ENCODE data around the gene SPRY4.
A peak's percentile ranks its signal among the peaks of the same experiment; 100 is the strongest.
"Not testable (repeated sequence)": the region's sequence is repeated elsewhere in the genome, so short reads cannot be mapped to it uniquely, and the experiment has no call there.

The SPRY4 gene
- 0.47 to 0.62 reads per million in 2 donors for total RNA-seq

GRCh38 chr5:142324871-142325724, at the start of gene SPRY4:
Gene SPRY4, minus strand, starts transcription at chr5:142325021. Its CDS starts 9,913 bp downstream, at chr5:142315108.
- DNase-seq, result peak; percentile 32 to 79 (median 72)

DNA sequence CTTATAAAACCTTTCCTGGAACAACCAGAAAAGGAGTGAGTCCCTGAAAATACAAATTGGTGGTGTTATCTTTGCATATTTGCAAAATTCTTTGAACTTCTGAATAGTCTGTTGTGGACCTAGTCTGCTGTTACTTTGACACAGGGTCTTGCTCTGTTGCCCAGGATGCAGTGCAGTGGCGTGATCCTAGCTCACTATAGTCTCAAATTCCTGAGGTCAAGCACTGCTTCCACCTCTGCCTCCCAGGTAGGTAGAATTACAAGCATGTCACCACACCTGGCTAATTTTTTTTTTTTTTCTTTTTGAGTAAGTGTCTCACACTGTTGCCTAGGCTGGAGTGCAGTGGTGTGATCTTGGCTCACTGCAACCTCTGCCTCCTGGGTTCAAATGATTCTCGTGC, 43.7 kb upstream of the SPRY4 start:
- DNase-seq, result no peak

- no peak for DNase-seq
Measured at GRCh38 chr5:142366007-142366406, 41.2 kb upstream of the SPRY4 start.

DNA sequence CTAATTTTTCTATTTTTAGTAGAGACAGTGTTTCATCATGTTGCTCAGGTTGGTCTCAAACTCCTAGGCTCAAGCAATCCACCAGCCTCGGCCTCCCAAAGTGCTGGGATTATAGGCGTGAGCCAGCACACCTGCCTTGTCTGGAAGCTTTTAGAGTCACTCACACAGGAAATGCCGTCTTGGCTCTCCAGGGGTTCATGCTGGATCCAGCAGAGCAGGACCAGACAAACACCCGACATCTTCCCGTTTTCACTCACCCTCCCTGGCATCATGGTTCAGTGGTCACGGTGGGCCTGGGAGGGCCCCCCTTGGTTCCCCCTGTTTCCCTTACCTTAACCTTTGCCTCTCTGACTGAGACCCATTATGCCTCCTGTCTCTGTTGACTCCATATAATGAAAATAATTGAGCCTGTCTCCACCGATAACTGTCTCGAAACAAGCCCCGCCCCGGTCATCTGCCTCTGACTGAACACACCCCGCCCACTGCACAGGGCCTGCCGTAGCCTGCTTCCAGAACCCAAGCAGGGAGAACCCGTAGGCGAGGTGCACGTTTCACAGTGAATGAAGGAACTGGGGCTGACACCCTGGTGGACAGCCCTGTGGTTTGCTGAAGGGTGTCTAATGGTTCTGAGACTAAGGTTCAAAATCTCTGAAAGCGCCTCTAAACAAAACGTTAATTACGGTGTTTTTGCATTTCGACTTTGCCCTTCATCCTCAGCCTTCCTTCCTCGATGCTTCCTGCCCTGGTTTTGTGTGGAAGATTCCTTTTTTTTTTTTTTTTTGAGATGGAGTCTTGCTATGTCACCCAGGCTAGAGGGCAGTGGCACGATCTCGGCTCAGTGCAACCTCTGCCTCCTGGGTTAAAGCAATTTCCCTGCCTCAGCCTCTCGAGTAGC, 39.7 kb upstream of the SPRY4 start:
- DNase-seq, result no peak

DNA sequence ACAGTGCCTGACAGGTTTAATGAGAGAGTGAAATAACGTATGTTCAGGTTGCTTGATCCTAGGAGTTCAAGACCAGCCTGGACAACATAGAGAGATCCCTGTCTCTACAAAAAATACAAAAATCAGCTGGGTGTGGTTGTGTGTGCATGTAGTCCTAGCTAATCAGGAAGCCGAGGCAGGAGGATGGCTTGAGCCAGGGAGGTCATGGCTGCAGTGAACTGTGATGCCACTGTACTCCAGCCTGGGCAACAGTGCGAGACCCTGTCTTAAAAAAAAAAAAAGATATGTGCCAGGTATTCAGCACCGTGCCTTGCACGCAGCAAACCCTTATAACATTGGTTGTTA, 38.8 kb upstream of the SPRY4 start:
- no peak for DNase-seq

DNA sequence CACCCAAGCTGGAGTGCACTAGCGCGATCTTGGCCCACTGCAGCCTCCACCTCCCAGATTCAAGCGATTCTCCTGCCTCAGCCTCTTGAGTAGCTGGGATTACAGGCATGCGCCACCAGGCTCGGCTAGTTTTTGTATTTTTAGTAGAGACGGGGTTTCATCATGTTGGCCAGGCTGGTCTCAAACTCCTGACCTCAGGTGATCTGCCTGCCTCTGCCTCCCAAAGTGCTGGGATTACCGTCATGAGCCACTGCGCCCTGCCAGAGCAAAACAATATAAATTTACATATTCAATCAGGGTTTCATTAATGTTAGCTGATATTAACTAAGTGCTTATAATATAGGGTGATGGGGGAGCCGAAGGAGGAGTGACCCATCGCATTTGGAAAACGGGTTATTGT, 37.4 kb upstream of the SPRY4 start:
- DNase-seq, result not testable (repeated sequence)

DNA sequence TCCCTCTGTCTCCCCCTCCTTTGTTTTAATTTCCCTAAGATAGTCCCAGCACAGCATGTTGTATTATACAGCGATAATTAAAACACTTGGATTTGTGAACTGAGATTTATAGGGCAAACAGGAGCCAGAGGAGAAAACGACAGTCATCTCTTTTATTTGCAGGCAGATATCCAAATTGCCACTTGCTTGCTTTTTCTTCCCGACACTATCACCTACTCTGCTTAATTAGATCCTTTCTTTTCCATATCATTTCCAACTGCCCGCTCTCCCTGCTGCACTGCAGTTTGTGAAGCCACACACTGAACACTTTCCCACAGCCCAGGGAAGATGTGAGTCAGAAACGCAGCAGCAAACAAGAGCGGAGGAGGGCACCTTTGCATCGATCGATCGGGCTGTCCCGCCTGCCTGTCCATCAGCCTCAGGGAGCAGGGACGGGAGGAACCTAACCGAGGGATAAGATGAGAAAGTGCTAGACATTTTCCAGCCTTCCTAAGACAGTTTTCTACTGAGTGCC, 35.8 kb upstream of the SPRY4 start:
- DNase-seq, result no peak

GRCh38 chr5:142360051-142360498, 35.3 kb upstream of the SPRY4 start:
- no peak for DNase-seq

DNA sequence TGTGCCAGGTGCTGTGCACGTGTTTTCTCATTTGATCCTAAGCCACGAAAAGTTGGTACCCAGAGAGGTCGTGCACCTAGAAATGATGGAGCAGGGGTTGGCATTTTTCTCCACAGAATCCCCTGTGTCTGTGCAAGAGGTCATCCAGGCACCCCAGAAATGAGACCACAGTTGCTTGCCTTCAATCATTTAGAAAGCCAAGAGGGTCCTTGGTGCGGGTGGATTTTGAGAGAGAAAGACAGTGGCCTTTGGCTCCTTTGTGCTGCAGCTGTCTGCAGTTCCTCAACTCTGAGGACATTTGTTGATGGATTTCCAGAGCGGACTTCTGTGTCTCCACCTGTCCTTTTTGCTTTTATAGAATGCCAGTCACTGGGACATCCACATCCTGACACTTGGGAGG, 33.8 kb upstream of the SPRY4 start:
- no peak for DNase-seq

- DNase-seq, result peak in 1 of 5 experiments; percentile 15
Measured at GRCh38 chr5:142358121-142358520, 33.3 kb upstream of the SPRY4 start.

DNA sequence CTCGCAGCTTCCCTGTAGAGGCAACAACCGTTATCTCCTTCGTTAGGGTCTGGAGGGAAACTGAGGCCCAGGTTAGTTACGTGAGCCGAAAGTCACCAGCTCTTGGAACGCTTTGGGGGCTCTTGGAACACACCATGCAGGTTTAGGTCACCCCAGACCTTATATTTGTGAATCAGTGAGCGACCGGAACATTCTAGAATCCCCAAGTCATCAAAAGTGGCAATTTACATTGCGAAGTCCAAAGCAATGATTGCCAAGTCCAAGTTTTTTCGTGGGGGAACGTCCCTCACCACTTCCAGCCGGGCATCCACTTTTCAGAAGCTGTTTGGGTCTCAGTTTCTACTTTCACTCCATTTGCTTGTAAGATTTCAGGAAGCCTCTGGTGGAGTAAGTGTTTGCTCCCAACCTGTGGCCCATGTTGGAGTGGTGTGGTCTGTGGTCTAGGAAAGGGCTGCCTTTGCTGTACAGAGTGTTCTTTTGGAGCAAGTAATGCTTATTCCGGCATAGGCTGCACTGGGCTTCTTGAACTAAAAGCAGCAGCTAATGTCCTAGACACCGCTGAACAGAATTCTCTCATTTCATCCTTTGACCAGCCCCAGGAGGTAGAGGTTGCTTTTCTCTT, 32.8 kb upstream of the SPRY4 start:
- no peak for DNase-seq

GRCh38 chr5:142356716-142357468, 32.1 kb upstream of the SPRY4 start:
- peak; percentile 66 to 97 (median 87) for DNase-seq

GRCh38 chr5:142356349-142356715, 31.5 kb upstream of the SPRY4 start:
- no peak for DNase-seq

- DNase-seq, result peak in 1 of 5 experiments; percentile 19
Measured at GRCh38 chr5:142353071-142353472, 28.3 kb upstream of the SPRY4 start.

- DNase-seq, result no peak
Measured at GRCh38 chr5:142350021-142350420, 25.2 kb upstream of the SPRY4 start.

GRCh38 chr5:142346706-142347105, 21.9 kb upstream of the SPRY4 start:
- no peak for DNase-seq

DNA sequence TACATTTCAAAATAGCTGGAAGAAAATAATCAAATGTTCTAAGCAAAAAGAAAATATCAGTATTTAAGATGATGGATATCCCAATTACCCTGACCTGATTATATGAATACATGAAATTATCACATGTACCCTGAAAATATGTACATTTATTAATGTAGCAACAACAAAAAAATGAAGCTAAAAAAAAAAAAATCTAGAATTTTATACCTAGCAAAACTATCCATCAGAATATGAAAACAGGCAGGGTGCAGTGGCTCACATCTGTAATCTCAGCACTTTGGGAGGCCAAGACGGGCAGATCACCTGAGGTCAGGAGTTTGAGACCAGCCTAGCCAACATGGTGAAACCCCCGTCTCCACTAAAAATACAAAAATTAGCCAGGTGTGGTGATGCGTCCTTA, 20.1 kb upstream of the SPRY4 start:
- not testable (repeated sequence) for DNase-seq

DNA sequence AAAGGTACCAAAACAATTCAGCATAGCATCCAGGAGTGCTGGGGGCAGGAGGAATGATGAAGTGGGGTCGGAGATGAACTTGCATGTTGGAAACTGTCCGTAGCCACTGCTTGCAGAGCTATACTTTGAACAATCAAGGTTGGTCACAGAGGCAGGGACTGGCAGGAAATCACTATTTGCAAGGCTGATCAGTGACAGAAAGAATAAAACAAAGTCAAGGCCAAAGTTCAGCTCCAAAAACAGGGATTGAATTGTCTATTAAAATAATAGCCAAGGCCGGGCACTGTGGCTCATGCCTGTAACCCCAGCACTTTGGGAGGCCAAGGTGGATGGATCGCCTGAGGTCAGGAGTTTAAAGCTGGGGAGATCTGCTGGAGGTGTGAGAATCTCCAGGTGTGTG, 18.7 kb upstream of the SPRY4 start:
- DNase-seq, result no peak

GRCh38 chr5:142342128-142342981, 17.5 kb upstream of the SPRY4 start:
- no peak for DNase-seq

- DNase-seq, result no peak
Measured at GRCh38 chr5:142339781-142340180, 15.0 kb upstream of the SPRY4 start.

GRCh38 chr5:142334538-142334937, 9.7 kb upstream of the SPRY4 start:
- no peak for DNase-seq
